Ascending aorta (tissue), 2 donors: ENCODE data around the gene KCNIP1. TPM values are rescaled to one million over a fixed set of nuclear protein-coding genes. Genes with fewer than 3 reads are reported as not detected.

Experiments used
- DNase-seq, 2 donors: peaks; one replicate each; pipeline ENCODE4 v3.0.0-alpha.2; 2019; ENCODE audit warnings: low spot score in 2 of 2
- H3K27ac ChIP-seq, 2 donors: fragments of 200-600 bp; sonication (generic); one replicate each; pipeline ENCODE4 v1.5.1; 2016 to 2017; ENCODE audit warnings: mild to moderate bottlenecking in 1 of 2
- H3K27me3 ChIP-seq: fragments of 200-600 bp; sonication (generic); one replicate; pipeline ENCODE4 v1.5.1; 2017
- H3K36me3 ChIP-seq, 2 donors: fragments of 200-600 bp; sonication (generic); one replicate each; pipeline ENCODE4 v1.5.1; 2016
- H3K4me1 ChIP-seq, 2 donors: fragments of 200-600 bp; sonication (generic); one replicate each; pipeline ENCODE4 v1.5.1; 2016 to 2017; ENCODE audit warnings: mild to moderate bottlenecking in 1 of 2
- H3K4me3 ChIP-seq, 2 donors: fragments of 200-600 bp; sonication (generic); one replicate each; pipeline ENCODE4 v1.5.1; 2016 to 2017; ENCODE audit warnings: mild to moderate bottlenecking in 1 of 2
- H3K9me3 ChIP-seq, 2 donors: fragments of 200-600 bp; sonication (generic); one replicate each; pipeline ENCODE4 v1.5.1; 2016
- intact Hi-C: fragments of 100-400 bp; cut with DNase I; formaldehyde crosslinking; loops from one replicate; pipeline ENCODE4 v1.15.1; 2023
- total RNA-seq: library from RNA; depleted of rRNA; stranded (reverse); fragments of >200 nt; gene quantifications from one replicate; pipeline ENCODE4 v1.1.0, GENCODE V29; 2016
- TF ChIP-seq, protein P1 (sequence below), 3 experiments: fragments of 200-600 bp in 2 of 3; fragments of 450-650 bp in 1 of 3; sonication (generic) in 2 of 3; IDR thresholded peaks; one replicate each; pipeline ENCODE4 v1.5.1; 2016 to 2019; ENCODE audit warnings: antibody characterized with exemption in 3 of 3, mild to moderate bottlenecking in 1 of 3, moderate library complexity in 1 of 3

The KCNIP1 gene
- total RNA-seq, 1 donor from 2014 or later, result not detected

DNA sequence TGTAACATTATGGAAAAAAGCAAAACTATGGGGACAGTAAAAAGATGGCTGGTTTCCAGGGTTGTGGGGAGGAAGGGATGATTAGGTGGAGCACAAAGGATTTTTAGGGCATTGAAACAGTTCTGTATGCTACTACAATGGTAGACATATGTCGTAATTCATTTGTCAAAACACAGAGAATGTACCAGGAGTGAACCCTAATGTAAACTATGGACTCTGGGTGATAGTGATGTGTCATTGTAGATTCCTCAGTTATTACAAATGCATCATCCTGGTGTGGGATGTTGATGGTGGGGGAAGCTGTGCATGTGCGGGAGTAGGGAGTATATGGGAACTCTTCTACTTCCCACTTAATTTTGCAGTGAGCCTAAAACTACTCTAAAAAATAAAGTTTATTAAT, 144.7 kb downstream of the KCNIP1 start:
- Histone ChIP-seq H3K36me3 (no peaks in the 10 kb centered on the region), H3K4me3 (no peak overlapping the region), H3K27me3 (no peaks in the 10 kb centered on the region), H3K9me3 (no peaks in the 10 kb centered on the region), H3K4me1 (no peaks in the 10 kb centered on the region), H3K27ac (no peak overlapping the region)
- TF ChIP-seq, protein P1, sequence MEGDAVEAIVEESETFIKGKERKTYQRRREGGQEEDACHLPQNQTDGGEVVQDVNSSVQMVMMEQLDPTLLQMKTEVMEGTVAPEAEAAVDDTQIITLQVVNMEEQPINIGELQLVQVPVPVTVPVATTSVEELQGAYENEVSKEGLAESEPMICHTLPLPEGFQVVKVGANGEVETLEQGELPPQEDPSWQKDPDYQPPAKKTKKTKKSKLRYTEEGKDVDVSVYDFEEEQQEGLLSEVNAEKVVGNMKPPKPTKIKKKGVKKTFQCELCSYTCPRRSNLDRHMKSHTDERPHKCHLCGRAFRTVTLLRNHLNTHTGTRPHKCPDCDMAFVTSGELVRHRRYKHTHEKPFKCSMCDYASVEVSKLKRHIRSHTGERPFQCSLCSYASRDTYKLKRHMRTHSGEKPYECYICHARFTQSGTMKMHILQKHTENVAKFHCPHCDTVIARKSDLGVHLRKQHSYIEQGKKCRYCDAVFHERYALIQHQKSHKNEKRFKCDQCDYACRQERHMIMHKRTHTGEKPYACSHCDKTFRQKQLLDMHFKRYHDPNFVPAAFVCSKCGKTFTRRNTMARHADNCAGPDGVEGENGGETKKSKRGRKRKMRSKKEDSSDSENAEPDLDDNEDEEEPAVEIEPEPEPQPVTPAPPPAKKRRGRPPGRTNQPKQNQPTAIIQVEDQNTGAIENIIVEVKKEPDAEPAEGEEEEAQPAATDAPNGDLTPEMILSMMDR (IDR thresholded peaks at IDR 0.05), result no peak
- intact Hi-C loops, result no loop called here
- DNase-seq, result no peak

DNA sequence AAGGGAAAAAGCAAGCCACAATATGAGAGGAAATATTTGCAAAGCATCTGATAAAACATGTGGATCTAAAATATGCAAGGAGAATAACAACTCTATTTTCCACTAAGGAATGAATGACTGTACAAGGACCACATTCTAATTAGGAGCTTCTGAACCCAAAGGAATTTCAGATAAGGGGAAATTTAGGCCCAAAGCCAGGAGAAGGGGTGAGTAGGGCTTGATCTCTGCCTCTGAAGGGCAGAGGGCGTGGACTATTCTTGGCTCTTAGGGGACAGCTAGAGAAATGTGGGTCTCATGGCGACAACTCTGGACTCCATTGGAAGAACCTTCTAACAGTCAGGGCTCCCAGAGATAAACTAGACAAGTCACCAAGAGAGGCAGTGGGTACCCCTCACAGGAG, 147.0 kb downstream of the KCNIP1 start:
- intact Hi-C loops, result no loop called here
- no peaks in the 10 kb centered on the region for H3K27me3 ChIP-seq
- TF ChIP-seq, protein P1 (IDR thresholded peaks at IDR 0.05), result no peak
- H3K9me3 ChIP-seq, result no peaks in the 10 kb centered on the region
- DNase-seq, result no peak
- H3K4me1 ChIP-seq, result no peaks in the 10 kb centered on the region
- no peak overlapping the region for H3K27ac ChIP-seq
- H3K4me3 ChIP-seq, result no peak overlapping the region
- no peaks in the 10 kb centered on the region for H3K36me3 ChIP-seq

DNA sequence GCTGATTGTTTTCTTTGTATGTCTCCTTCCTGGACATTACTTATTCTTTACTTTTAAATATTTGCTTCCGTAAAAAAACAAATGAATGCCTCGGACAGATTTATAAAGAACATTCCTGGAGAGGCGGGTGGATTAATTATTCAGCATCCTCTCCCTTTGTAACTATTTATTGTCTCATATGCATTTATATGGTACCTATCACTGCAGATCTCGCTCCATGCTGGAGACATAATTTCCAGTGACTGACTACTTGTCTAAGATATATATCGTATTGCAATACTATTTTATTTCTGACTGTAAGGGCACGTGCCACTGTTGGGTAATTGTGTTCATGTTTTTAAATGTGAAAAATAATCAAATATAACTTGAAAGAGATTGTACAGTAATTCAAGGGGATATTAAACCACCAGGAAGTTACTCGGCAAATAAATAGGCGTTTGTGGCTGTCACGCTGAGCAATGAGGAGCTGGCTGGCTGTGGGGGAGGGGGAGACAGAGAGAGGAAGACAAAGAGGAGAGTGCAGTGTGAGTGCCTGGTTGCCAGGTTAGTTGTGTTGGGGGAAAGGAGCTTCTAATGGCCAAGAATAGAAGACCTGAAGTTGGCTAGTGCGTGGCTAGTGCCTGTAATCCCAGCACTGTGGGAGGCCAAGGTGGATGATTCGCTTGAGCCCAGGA, 147.9 kb downstream of the KCNIP1 start:
- Histone ChIP-seq H3K27ac (no peak overlapping the region), H3K4me1 (no peaks in the 10 kb centered on the region), H3K4me3 (no peak overlapping the region), H3K9me3 (no peaks in the 10 kb centered on the region), H3K27me3 (no peaks in the 10 kb centered on the region), H3K36me3 (no peaks in the 10 kb centered on the region)
- intact Hi-C loops, result no loop called here
- TF ChIP-seq, protein P1 (IDR thresholded peaks at IDR 0.05), result no peak
- no peak for DNase-seq

DNA sequence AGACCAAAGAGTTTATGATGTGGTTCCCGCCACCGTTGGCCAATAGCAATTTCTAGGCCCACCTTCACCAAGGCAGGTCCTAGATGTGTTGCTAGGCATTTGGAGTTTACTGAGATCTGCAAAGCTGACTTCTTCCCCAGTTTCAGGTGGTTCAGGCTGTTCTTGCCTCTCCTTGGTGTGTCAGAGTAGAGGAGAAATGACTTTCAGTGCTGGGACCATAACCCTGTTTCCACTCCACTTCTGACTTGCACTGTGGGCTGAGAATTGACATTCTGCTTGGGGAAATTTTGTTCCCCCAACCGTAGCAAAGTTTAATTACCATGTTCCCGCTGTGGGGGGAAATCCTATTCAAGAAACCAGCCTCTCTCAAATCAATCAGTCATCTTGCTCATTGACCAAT, 151.7 kb downstream of the KCNIP1 start:
- intact Hi-C loops, result no loop called here
- TF ChIP-seq, protein P1 (IDR thresholded peaks at IDR 0.05), result no peak
- no peak for DNase-seq
- Histone ChIP-seq H3K36me3 (no peaks in the 10 kb centered on the region), H3K4me3 (no peak overlapping the region), H3K27me3 (no peaks in the 10 kb centered on the region), H3K27ac (no peak overlapping the region), H3K9me3 (no peaks in the 10 kb centered on the region), H3K4me1 (no peaks in the 10 kb centered on the region)

DNA sequence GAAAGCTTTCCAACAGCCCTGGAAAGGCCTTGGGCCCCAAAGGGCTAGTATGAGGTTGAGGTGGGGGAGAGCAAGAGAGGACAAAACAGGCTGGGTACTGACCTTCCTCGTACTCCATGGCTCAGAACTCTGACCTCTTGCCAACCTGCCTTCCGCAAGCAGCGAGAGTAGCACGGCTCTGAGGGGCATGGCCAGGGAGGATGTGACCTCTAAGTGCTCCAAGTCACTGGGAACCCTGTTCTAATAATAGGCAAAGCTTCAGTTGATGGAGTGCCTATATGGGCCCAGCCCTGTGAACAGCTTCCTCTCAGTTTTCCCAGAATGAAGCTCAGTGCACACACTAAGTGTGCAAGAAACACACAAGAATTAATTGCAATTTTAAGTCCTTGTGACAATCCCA, 152.1 kb downstream of the KCNIP1 start:
- no peak for DNase-seq
- no peaks in the 10 kb centered on the region for H3K36me3 ChIP-seq
- intact Hi-C loops, result no loop called here

More for the DNA sequence above, 152.1 kb downstream of the KCNIP1 start:
- H3K4me3 ChIP-seq, result no peak overlapping the region
- no peak overlapping the region for H3K27ac ChIP-seq
- no peaks in the 10 kb centered on the region for H3K9me3 ChIP-seq
- TF ChIP-seq, protein P1 (IDR thresholded peaks at IDR 0.05), result no peak
- no peaks in the 10 kb centered on the region for H3K4me1 ChIP-seq
- H3K27me3 ChIP-seq, result no peaks in the 10 kb centered on the region
